PC-9 (cell line): Measurements from ENCODE around the gene PDE4DIP.
"Not testable (repeated sequence)": the region's sequence is repeated elsewhere in the genome, so short reads cannot be mapped to it uniquely, and the experiment has no call there.

Experiments used
- EZH2 ChIP-seq: fragments of 200-600 bp; sonication (generic); IDR thresholded peaks from 2 replicates; pipeline ENCODE4 v1.8.0; 2017; ENCODE audit warnings: antibody characterized with exemption, low read depth
- TF ChIP-seq, protein P1 (sequence below): fragments of 200-600 bp; sonication (generic); conservative IDR thresholded peaks from 2 replicates; pipeline ENCODE4 v1.6.1; 2017; ENCODE audit warnings: mixed run types, antibody characterized with exemption, mild to moderate bottlenecking, moderate library complexity

DNA sequence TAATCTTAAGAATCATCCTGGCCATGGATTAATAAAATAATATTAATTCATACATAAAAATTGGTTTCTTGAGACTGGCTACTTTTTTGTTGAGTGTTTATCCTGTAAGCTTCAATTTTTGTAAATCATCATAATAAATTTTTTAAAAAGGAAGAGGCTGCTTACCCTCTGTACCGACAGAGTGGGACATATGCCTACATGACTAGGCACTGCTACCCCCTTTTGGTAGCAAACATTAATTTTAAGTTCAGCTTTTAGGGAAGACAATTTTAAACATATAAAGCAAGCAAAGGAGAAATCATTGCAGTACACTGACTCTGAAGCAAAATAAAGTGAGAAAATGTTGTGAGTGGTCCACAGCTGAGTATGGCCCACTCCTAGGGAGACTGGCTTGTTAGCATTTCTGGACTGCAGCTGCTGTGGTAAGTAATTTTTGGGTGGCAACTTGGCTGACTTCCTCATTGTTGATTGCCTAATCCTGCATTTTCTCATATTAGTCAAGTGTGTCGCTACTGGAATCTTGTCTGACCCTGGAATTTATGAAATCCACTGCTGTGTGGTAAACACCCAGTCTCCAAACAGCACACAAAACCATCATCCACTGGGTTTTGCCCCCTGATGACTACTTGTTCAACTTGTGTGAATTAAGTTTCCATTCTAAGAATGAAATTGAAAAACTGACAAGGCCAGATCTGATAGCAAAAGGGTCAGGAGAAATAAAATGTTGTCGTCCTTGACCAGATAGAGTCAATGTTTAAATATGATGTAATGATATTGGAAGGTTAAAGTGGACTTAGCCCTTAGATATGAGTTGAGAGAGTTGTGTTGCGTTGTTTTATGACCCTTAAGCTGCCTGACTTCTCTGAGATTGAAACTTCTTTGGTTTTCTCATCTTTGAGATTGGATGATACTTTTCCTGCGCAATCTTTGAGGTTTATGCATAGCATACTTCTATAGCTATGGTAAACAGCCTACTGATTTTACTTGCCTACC, 50.4 kb downstream of the PDE4DIP start:
- TF ChIP-seq, protein P1, sequence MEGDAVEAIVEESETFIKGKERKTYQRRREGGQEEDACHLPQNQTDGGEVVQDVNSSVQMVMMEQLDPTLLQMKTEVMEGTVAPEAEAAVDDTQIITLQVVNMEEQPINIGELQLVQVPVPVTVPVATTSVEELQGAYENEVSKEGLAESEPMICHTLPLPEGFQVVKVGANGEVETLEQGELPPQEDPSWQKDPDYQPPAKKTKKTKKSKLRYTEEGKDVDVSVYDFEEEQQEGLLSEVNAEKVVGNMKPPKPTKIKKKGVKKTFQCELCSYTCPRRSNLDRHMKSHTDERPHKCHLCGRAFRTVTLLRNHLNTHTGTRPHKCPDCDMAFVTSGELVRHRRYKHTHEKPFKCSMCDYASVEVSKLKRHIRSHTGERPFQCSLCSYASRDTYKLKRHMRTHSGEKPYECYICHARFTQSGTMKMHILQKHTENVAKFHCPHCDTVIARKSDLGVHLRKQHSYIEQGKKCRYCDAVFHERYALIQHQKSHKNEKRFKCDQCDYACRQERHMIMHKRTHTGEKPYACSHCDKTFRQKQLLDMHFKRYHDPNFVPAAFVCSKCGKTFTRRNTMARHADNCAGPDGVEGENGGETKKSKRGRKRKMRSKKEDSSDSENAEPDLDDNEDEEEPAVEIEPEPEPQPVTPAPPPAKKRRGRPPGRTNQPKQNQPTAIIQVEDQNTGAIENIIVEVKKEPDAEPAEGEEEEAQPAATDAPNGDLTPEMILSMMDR = not testable (repeated sequence)
- not testable (repeated sequence) for TF ChIP-seq EZH2
